SU-DHL-6 (cell line): ENCODE data around the gene AGAP1.

Source experiments
- CTCF ChIP-seq: fragments of 200-600 bp; sonication (generic); IDR thresholded peaks from one replicate; pipeline ENCODE4 v1.5.1; 2017; ENCODE audit warnings: antibody characterized with exemption, mild to moderate bottlenecking, low read length, moderate library complexity; ENCODE audit not compliant: insufficient read depth, poor library complexity, severe bottlenecking
- EZH2phosphoT487 ChIP-seq: fragments of 200-600 bp; sonication (generic), shearing (Covaris generic); conservative IDR thresholded peaks from 2 replicates; pipeline ENCODE4 v1.6.1; 2018; ENCODE audit warnings: mild to moderate bottlenecking, antibody characterized with exemption, low read length, moderate library complexity, mixed read lengths

DNA sequence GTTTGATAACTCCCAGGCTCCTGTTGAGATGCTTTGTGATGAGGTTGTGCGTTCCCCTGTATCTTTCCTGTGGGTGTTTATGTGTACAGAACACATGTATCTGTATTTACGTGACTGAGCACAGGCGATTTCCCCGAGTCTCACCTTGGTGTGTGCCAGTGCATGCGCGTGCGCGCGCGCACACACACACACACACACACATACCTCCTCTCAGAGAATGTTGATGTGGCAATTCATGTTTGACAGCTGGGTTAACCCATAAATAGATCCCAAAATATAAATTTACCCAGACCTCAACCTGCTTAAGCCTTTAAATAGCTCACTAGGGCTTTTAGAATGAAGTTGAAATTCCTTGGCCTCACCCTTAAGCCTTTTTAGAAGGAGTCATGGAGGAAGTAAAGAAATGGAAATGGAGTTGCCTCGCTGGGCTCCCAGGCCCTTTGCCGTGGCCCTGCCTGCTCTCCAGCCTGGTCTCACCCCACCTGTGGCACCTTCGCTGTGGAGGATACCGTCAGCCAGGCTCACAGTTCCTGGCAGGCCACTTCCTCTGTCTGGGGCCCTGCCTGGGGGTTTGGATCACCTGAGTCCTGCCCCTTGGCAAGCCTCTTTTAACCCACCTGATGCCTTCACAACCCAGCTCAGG lies 20.3 kb downstream of the AGAP1 start:
- TF ChIP-seq CTCF (no peak), EZH2phosphoT487 (no peak)
